Renal cortex interstitium (tissue), 11 donors: Measurements from ENCODE around the gene ZCCHC8. TPM values are rescaled to one million over a fixed set of nuclear protein-coding genes. Genes with fewer than 3 reads are reported as not detected.
"Not testable (repeated sequence)": the region's sequence is repeated elsewhere in the genome, so short reads cannot be mapped to it uniquely, and the experiment has no call there.

Source experiments
- DNase-seq, 11 donors: peaks; one replicate each; pipeline ENCODE4 v3.0.0-alpha.2; 2013; ENCODE audit warnings: low read depth in 9 of 11, low spot score in 4 of 11; ENCODE audit errors: extremely low read depth in 1 of 11
- polyA plus RNA-seq, 3 donors: library from polyadenylated mRNA; unstranded; fragments of 120-200 nt; gene quantifications; one replicate each; pipeline ENCODE4 v1.2.1, GENCODE V29; 2013; ENCODE audit not compliant: insufficient read length in 3 of 3

Gene ZCCHC8
- polyA plus RNA-seq, 3 donors, result 37.6 to 48.8 (median 39.7) TPM

GRCh38 chr12:122452701-122453285 lies 47.9 kb downstream of the ZCCHC8 start:
- no peak for DNase-seq

- DNase-seq, result no peak
Observed at GRCh38 chr12:122449317-122449716, 51.4 kb downstream of the ZCCHC8 start.

GRCh38 chr12:122447825-122448224 lies 52.9 kb downstream of the ZCCHC8 start:
- not testable (repeated sequence) for DNase-seq

- not testable (repeated sequence) for DNase-seq
Observed at GRCh38 chr12:122446390-122446789, 54.3 kb downstream of the ZCCHC8 start.

- not testable (repeated sequence) for DNase-seq
Observed at GRCh38 chr12:122444071-122444470, 56.7 kb downstream of the ZCCHC8 start.

GRCh38 chr12:122438822-122439221 lies 61.9 kb downstream of the ZCCHC8 start:
- not testable (repeated sequence) for DNase-seq

- DNase-seq, result no peak
Observed at GRCh38 chr12:122437656-122438121, 63.0 kb downstream of the ZCCHC8 start.

GRCh38 chr12:122435186-122435585 lies 65.5 kb downstream of the ZCCHC8 start:
- no peak for DNase-seq

GRCh38 chr12:122429043-122429442 lies 71.7 kb downstream of the ZCCHC8 start:
- DNase-seq, result not testable (repeated sequence)

GRCh38 chr12:122427403-122427802 lies 73.3 kb downstream of the ZCCHC8 start:
- DNase-seq, result no peak

GRCh38 chr12:122423258-122424165 lies 77.2 kb downstream of the ZCCHC8 start:
- DNase-seq, result peak in 1 of 11 donors; percentile 39

GRCh38 chr12:122422730-122423257 lies 77.9 kb downstream of the ZCCHC8 start:
- peak in 1 of 11 donors; percentile 20 for DNase-seq

GRCh38 chr12:122421821-122422729 lies 78.7 kb downstream of the ZCCHC8 start, which contains the start of gene CLIP1:
TSS of gene CLIP1 (minus strand) at chr12:122422669. CDS start at chr12:122380452, 42,217 bp downstream.
- DNase-seq, result peak in 4 of 11 donors; percentile 27 to 64 (median 52)

Other genes with a start within 250 kb of the ZCCHC8 start
- gene VPS33A, start 234.4 kb downstream of the ZCCHC8 start, polyA plus RNA-seq, result 10 to 100 TPM; 16.6 to 19.1 (median 18.2) TPM
- gene CLIP1, start 78.3 kb downstream of the ZCCHC8 start, polyA plus RNA-seq, result 10 to 100 TPM; 37.4 to 42.7 (median 40.0) TPM
- gene RSRC2, start 26.0 kb upstream of the ZCCHC8 start, polyA plus RNA-seq, result 100 to 1,000 TPM; 193 to 227 (median 211) TPM
- 10 to 100 TPM; 35.0 to 48.4 (median 45.9) TPM for gene KNTC1, start 26.3 kb upstream of the ZCCHC8 start, polyA plus RNA-seq
- gene HCAR2, start 202.4 kb upstream of the ZCCHC8 start, polyA plus RNA-seq, result under 1 TPM; 0.22 to 0.57 (median 0.34) TPM
- under 1 TPM; 0.19 to 0.62 (median 0.26) TPM for gene HCAR3, start 215.9 kb upstream of the ZCCHC8 start, polyA plus RNA-seq
- 1 to 10 TPM; 2.5 to 2.7 (median 2.7) TPM for gene HCAR1, start 229.9 kb upstream of the ZCCHC8 start, polyA plus RNA-seq